Superior temporal gyrus (tissue), 1 donor: ENCODE results near the gene LCNL1.
A peak's percentile ranks its signal among the peaks of the same experiment; 100 is the strongest.
"Not testable (repeated sequence)": the region's sequence is repeated elsewhere in the genome, so short reads cannot be mapped to it uniquely, and the experiment has no call there.

ENCODE experiments used
- DNase-seq: peaks from one replicate; pipeline ENCODE4 v3.0.0-alpha.2; 2016; ENCODE audit errors: extremely low spot score

LCNL1 gene

DNA sequence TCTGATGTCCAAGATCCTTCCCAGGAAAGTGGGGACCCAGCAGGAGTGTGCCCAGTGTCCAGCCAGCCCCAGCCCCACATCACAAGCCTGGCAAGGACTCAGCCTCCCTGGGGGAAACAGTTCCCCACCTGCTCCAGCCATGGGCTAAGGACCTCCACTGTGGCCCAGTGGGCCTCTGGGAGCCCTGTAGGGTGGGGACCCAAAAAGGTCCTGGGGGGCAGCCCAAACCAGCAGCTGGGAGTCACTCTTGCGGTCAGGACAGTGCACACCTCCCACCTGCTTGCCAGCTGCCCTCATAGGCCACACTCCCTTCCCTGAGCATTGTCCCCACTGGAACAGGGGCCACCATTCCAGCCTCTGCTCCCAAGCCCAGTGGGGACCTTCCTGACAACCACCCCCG is 43.6 kb downstream of the LCNL1 start:
- DNase-seq, result peak; percentile 27

DNA sequence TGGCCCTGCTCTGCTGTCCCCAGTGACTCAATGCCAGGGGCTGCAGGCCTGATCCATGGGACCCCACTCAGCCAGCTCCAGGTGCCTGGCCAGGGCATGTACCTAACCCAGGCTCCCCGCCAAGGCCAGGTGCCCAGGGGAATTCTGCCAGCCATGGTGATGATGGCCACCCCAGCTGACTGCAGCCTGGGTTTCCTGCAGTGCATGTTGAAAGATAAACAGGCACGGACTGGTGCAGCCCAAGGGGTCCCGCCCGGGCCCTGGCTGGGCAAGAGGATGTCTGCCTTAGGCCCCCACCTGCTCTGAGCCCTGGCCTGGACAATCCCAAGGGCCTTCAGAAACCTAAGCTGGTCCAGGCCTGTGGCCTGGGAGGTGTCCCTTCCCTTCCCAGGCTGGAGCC is 44.0 kb downstream of the LCNL1 start:
- no peak for DNase-seq

DNA sequence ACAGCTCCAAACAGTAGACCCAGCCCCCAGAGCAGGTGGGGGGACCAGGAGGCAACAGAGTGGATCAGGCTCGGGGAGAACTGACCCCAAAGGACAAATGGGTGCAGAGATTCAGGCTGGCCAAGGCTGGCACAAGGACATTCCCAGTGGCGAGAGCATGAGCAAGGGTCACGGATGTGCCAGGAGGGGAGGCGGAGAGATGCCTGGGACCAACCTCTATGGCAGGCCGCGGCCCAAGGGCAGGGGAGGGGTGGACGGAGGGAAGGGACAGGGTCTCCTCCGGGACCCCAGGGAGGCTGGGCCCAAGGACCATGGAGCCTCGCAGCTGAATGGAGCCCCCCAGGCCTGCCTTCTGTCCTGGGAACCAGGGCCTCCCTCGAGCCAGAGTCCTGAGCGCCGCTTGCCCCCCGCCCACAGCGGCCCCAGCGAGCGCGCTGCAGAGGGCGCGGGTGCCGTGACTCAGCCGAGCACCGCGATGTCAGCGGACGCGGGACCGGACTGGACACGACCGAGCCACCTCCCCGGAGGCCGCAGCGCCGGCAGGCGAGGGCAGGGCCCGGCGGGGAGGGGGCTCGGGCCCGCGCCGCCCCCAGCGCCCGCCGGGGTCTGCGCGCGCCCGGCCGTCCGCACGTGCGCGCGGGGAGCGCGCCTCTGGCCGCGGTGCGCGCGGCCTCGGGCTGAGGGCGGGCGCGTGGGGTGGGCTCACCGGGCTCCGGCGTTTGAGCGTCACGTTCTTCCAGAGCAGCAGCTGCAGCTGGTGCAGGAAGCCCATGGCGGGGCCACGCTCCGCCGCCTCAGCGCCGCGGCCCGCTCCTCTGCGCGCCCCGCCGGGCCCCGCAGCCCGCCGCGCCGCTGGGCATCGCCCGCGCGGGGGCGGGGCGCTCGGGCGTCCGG is 44.8 kb downstream of the LCNL1 start, which contains the start of gene ABCA2:
TSS of gene ABCA2 (minus strand) at position 869 of the 894 bp plus-strand sequence. CDS start at position 772, 97 bp downstream.
- no peak for DNase-seq

DNA sequence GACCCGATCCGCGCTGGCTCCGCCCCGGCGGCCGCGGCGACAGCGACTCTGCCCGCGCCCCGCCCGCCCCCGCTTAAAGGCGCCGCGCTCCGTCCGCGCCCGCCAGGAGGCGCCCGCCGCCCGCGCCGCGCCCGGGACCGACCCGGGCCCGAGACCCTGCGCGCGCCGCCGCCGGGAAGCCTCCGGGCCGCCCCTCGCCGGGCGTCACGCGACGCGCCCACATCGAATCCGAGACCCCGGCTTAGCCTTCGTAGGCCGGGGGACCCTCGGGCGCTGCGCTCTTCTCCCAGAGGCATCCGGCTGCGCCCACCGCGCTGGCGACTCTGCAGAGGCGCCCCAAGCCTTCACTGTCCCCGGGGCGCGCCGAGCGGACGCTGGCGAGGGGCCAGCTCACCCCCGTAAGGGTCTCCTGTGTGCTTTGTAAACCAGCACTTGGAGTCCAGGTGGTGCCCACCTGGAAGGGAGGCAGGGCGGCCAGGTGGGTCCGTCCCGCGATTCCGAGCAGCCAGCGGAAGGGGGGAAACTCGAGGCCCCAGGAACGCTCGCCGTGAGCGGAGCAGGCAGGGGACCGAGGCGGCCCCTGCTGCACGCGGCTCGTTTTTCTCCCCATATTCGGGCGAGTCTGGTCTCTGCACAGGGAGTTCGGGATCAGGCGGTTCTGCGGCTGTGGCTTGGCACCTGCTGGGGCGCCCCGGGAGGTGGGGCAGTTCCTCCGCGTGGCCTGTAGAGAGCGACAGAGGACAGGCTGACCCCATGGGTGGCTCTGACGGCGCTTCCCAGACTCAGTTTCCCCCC is 45.7 kb downstream of the LCNL1 start:
- peak; percentile 74 for DNase-seq

DNA sequence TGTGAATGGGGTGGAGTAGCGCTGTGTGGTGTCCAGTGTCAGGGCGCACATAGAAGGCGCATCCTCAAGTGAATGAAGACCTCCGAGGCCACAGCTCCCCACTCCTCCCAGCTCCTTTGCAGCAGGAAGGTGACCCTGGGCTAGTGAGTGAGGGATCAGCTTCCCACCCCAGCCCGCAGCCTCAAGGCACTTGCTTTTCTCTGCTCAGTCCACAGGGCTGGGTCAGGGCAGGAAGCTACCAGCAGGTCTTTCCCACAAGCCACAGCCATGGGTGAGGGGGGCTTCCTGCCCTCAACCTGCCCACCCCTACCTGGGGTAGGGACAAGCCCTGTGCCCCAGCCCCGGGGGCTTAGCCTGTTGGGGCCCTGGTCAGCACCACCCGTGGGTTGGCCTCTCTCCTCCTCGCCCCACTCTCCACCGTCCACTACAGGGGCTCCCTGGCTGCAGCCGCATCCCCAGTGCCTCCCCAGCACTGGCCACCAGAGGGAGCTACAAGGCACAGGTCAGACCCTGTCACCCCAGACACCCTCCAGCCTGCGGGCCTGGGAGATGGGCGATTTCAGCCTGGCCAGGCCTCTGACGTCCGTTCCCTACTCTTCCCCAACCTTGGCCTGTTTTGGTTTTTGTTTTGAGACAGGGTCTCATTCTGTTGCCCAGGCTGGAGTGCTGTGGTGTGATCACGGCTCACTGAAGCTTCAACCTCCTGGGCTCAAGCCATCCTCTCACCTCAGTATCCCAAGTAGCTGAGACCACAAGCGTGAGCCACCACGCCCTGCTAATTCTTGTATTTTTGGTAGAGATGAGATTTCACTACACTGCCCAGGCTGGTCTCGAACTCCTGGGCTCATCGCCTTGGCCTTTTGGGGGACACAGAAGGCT is 46.5 kb downstream of the LCNL1 start:
- DNase-seq, result peak; percentile 85

DNA sequence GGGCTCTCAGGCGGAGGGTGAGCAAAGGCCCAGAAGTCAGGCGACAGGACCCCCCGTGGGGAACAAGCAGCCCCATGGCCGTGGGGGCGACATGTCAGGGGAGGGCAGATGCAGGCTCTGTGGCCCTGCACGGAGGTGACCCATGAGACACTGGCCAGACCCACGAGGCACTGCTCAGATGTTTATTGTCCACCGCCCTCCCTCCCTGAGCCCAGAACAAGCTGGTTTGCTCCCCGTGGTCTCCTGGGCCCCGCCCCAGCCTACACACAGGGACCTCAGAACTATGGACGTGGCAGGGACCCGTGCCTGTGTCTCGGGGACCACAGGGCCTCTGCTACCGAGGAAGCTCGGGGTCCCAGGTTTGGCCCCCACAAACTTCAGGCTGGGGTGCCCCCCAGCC is 47.2 kb downstream of the LCNL1 start:
- DNase-seq, result no peak

DNA sequence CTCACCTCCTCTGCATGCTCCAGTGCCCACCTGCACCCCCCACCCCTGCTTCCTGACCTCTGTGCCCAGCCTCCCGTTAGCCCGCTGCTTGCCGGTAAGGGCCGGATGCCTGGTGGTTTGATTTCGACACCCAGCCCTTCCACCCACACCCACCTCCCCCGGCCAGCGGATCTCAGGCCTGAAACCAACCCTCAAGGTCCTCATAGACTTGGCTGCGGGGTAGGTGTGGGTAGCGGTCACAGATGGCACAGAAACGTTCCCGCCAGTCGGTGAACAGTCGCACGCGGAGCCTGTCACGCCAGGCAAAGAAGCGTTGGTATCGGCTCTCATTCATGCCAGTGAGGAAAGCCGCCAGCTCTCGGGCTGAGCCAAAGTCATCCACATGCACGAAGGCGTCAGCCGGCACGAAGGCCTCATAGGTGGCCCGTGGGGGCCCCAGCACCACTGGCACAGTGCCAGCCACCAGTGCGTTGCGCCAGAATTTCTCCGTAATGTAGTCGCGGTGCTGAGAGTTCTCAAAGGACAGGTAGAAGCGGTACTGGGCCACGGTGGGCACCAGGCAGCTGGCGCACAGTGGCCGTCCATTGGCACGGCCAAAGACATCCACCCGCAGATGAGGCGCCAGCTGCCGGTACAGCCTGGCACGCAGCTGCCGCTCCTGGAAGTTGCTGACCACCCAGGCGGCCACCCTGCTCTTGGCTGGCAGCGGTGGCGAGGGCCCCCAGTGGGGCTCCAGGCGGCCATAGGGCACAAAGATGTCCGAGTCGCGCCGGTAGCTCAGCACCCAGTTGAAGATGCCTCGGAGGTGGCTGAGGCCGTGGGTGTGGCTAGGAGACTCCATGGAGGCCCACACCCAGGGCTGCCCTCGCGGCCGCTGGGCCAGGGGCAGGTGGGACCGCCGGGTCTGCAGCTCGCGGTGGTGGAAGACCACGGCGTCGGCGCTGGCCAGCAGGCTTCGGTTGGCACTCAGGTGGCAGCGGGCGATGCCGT is 48.0 kb downstream of the LCNL1 start:
- no peak for DNase-seq

DNA sequence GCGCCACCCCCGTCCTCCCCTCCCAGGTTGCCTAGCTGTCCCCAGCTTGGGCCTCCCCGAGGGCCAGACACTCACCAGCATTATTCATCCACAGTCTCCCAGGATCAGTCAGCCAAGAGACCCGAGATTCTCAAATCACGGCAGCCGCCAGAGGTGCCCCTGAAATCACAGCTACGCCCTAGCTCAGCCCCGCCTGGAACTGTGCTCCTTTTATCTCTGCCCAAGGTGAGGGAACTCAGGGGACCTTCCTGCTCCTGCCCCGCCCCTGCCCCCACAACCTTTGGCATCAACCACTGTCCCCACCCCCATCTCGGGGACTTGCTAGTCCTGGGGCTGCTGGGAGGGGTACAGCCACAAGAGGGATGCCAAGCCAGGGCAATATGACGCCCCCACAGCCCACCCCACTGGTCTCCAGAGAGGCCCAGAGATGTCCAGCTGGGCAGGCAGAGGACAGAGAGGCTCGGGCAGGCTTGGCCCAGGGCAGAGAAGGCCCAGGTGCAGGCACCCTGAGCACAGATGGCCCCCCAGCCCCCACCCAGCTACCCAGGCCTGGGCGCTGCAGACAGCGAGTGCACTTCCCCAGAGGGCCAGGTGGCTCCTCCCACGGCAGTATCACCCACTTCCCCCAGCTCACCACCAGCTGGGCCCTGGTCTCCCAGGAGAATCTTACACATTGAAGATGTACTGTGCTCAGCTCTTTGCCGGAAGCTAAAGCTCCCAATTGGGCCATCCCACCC is 49.3 kb downstream of the LCNL1 start, which contains the start of gene FUT7:
TSS of gene FUT7 (minus strand) at position 185 of the 737 bp plus-strand sequence. CDS start at position 88, 97 bp downstream.
- DNase-seq, result no peak

DNA sequence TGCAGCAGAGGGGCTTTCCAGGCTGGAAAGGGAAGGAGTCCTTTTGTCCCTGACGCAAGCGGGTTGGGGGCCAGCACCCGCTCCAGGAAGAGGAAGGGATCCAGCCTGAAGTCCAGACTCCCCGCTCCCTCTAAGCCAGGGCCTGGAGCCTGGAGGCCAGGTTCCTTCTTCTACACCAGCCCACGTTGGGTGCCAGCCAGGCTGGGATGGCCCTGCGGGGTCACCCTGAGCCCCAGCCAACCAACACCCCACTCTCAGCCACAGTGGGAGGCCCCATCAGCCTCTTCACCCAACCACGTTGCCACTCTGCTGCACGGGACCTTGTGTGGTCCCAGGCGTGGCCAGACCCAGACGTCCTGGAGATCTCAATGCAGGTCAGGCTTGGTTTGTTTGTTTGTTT is 50.1 kb downstream of the LCNL1 start:
- DNase-seq, result no peak

DNA sequence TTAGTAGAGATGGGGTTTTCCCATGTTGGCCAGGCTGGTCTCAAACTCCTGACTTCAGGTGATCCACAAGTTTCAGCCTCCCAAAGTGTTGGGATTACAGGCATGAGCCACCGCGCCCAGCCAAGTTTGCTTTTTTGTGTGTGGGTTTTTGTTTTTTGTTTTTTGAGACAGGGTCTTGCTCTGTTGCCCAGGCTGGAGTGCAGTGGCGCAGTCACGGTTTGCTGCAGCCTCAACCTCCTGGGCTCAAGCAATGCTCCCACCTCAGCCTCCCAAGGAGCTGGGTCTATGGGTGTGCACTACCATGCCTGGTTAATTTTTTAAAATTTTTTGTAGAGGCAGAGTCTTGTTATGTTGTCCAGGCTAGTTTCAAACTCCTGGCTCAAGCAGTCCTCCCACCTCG is 50.7 kb downstream of the LCNL1 start:
- DNase-seq, result not testable (repeated sequence)

DNA sequence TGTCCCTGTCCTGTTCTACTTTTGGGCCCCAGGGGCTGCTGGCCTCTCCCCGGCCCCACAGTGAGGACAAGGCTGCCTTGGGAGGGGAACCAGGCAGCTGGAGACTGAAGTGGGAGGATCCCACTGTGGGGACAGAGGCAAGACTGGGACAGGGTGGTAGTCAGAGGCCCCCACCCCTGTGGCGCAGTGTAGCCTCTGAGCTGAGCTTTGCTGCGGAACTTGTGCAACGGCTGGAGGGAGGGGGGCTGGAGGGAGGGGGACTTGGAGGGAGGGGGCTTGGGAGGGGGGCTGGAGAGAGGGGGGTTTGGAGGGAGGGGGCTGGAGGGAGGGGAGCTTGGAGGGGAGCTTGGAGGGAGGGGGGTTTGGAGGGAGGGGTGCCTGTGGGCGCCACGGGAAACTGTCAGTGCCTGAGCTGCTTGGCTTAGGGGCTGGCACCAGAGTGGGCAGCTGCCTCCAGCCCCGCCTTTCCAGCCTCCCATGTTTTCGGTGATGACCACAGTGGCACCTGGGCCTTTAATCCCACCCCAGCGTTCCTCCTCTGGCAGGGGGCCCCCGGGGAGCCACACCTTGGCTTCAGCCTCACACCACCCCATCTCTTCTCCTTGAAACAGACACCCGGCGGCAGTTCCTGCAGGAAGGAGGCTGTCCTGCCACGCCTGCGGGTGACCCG is 51.4 kb downstream of the LCNL1 start:
- no peak for DNase-seq

DNA sequence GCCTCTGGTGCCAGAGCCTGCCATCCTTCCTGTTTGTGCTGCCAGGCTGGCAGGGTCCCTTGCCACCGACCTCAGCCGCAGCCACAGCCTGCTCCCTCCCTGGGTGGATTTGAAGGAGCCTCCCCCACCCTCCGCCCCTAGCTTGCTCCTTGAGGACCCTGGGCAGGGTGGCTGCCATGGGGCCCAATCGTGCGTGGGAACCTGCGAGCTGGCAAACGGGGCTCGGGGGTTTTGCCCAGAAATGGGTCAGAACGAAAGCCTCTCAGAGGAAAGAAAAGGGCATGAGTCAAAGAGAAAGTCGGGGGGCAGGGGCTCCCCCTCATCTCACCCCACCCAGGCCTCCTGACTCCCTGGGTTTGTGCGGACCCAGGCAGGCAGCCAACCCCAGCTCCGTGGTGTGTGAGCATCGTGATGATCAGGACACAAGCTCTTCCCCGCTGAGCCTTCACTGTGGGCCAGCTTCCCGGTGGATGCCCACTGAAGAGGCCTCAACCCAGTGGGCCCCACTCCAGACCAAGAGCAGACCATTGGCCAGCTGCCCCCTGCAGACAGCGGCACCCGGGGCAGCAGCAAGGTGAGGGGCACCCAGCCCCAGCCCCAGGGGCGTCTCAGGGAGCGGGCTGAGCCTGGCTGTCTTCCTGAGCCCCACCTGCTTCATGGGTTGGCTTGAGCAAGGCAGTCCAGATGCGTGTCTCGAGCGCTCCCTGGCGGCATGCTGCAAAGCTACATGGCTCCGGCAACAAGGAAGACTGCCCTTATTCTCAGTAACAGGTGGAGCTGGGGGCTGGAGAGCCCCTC is 52.1 kb downstream of the LCNL1 start:
- peak; percentile 92 for DNase-seq
